ENCODE data around the gene YAP1.

The YAP1 gene

GRCh38 chr11:102202972-102203371 is 92.7 kb downstream of the YAP1 start:
- DNase-seq: no peak

- no peak for DNase-seq
Observed at GRCh38 chr11:102204174-102204573, 93.9 kb downstream of the YAP1 start.

GRCh38 chr11:102205805-102206204 is 95.6 kb downstream of the YAP1 start:
- DNase-seq: no peak

GRCh38 chr11:102208835-102209234 is 98.6 kb downstream of the YAP1 start:
- DNase-seq: no peak

GRCh38 chr11:102214623-102215022 is 104.4 kb downstream of the YAP1 start:
- no peak for DNase-seq

GRCh38 chr11:102216433-102217075 is 106.3 kb downstream of the YAP1 start:
- DNase-seq: no peak

GRCh38 chr11:102220728-102221467 is 110.7 kb downstream of the YAP1 start:
- DNase-seq: no peak

- DNase-seq: no peak
Observed at GRCh38 chr11:102223859-102224258, 113.6 kb downstream of the YAP1 start.

- no peak for DNase-seq
Observed at GRCh38 chr11:102225689-102226568, 115.7 kb downstream of the YAP1 start.

- no peak for DNase-seq
Observed at GRCh38 chr11:102226702-102227490, 116.6 kb downstream of the YAP1 start.

GRCh38 chr11:102229510-102230123 is 119.4 kb downstream of the YAP1 start:
- no peak for DNase-seq

GRCh38 chr11:102230186-102230585 is 119.9 kb downstream of the YAP1 start:
- DNase-seq: no peak

GRCh38 chr11:102230911-102231310 is 120.7 kb downstream of the YAP1 start:
- no peak for DNase-seq

- DNase-seq: no peak
Observed at GRCh38 chr11:102234779-102235439, 124.7 kb downstream of the YAP1 start.

GRCh38 chr11:102237096-102237735 is 127.0 kb downstream of the YAP1 start:
- no peak for DNase-seq

- DNase-seq: no peak
Observed at GRCh38 chr11:102238391-102238821, 128.2 kb downstream of the YAP1 start.

GRCh38 chr11:102239448-102239847 is 129.2 kb downstream of the YAP1 start:
- no peak for DNase-seq

- DNase-seq: no peak
Observed at GRCh38 chr11:102239911-102240310, 129.7 kb downstream of the YAP1 start.

GRCh38 chr11:102240502-102240901 is 130.3 kb downstream of the YAP1 start:
- no peak for DNase-seq

GRCh38 chr11:102241026-102241425 is 130.8 kb downstream of the YAP1 start:
- DNase-seq: no peak

GRCh38 chr11:102243399-102243884 is 133.2 kb downstream of the YAP1 start:
- no peak for DNase-seq

All from activated naive CD4-positive, alpha-beta T cell treated with anti-CD3 and anti-CD28 coated beads, Interleukin-2, amount 50 U/mL, for 16 hours (primary cell).